ENCODE results near the gene PLPP4. TPM values are rescaled to one million over a fixed set of nuclear protein-coding genes. Genes with fewer than 3 reads are reported as not detected.

Gene PLPP4
- total RNA-seq, 1 donor from 2014 or later: 7.4 TPM

DNA sequence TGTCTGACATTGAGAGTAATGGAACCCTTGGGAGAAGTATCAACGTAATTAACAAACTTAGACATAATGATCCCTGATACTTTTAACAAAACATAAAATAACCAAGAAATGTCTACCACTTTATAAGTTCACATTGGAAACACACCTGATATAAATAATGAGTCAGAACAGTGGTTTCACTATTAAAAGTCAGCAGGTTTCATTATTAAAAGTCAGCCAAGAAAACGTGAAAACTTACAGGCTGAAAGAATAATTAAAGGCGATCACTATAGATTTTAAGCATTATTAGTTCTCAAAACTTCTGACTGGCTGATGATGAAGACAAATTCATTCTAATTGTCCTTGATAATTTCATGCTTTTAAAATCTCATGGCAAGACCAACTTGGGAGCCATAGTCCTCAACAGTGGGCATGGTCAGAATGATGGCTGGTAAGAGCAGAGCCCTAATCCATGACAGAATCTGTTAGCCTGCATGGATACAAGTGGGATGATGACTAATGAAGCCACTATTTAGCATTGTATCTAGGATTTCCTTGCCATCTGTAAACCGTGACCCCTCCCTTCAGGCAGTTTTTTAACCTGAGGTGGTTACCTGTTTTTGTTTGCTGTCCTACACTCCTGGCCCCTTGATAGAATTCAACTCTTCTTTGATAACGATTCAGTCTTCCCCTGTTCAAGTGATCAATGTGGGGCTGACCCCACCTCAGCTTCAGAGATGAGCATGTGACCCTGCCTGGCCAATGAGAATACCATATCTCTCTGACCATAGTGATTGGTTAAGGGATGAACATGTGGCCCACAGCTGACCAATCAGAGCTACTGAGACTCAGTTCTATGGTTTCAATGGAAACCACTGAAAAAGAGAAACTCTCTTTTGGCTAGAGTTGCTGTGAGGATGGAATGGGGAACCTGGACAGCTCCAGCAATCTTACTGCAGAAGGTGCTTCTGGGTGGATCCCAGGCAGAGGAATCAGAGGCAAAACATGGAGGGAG lies 151.0 kb downstream of the PLPP4 start:
- H3K27ac Mint-ChIP-seq: no peak overlapping the region
- H3K36me3 Mint-ChIP-seq: no peaks in the 10 kb centered on the region
- no peak for DNase-seq (ENCODE audit: low spot score in 2 of 2, unreplicated experiment in 2 of 2)
- no peaks in the 10 kb centered on the region for H3K4me1 Mint-ChIP-seq
- H3K4me3 Mint-ChIP-seq: no peak overlapping the region
- peaks cover 33% of the 10 kb centered on the region for H3K27me3 Mint-ChIP-seq (ENCODE audit: low read depth)
- TF ChIP-seq, protein P1, sequence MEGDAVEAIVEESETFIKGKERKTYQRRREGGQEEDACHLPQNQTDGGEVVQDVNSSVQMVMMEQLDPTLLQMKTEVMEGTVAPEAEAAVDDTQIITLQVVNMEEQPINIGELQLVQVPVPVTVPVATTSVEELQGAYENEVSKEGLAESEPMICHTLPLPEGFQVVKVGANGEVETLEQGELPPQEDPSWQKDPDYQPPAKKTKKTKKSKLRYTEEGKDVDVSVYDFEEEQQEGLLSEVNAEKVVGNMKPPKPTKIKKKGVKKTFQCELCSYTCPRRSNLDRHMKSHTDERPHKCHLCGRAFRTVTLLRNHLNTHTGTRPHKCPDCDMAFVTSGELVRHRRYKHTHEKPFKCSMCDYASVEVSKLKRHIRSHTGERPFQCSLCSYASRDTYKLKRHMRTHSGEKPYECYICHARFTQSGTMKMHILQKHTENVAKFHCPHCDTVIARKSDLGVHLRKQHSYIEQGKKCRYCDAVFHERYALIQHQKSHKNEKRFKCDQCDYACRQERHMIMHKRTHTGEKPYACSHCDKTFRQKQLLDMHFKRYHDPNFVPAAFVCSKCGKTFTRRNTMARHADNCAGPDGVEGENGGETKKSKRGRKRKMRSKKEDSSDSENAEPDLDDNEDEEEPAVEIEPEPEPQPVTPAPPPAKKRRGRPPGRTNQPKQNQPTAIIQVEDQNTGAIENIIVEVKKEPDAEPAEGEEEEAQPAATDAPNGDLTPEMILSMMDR (IDR thresholded peaks at IDR 0.05; ENCODE audit: unreplicated experiment): no peak
- peaks cover 3% of the 10 kb centered on the region for H3K9me3 Mint-ChIP-seq

DNA sequence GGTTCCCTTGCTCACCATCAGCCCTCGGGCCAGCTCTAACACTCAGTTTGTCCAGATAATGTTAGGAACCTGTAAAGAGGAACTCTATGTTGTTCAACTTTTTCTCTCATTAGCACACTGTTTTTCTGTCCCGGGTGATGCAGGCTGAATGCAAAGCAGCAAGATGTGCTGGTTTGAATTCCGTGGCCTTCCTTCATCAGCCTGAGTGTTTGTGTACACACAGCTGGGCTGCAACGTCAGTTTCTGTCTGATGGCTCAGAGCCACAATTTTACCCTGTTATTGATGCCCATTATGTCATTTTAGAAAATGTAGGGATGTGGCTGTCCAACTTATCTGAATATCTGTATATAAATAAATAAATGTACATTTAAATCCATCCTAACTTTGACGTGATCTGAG lies 152.0 kb downstream of the PLPP4 start:
- Mint-ChIP-seq H3K36me3 (no peaks in the 10 kb centered on the region), H3K27ac (no peak overlapping the region), H3K4me1 (no peaks in the 10 kb centered on the region), H3K27me3 (ENCODE audit: low read depth) (peaks cover 39% of the 10 kb centered on the region), H3K9me3 (no peaks in the 10 kb centered on the region), H3K4me3 (no peak overlapping the region)
- TF ChIP-seq, protein P1 (IDR thresholded peaks at IDR 0.05; ENCODE audit: unreplicated experiment): no peak
- no peak for DNase-seq (ENCODE audit: low spot score in 2 of 2, unreplicated experiment in 2 of 2)

DNA sequence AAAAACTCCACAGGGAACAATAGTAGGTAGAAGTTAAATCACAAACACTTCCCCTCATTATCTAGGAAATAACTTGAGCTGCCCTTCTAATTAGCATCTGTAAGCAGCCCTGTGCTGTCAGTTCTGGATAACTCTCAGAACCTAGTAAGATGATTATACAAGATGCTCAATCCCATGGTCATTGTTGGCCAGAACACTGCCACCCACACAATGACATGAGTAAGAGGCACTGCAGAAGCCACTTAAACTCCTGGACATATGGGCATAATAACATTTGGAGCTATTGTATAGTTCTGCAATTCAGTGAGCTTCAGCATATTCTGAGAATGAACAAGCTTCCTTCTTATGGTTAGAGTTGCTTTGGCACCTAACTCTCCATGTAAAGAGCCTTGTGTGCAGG lies 153.8 kb downstream of the PLPP4 start:
- no peak overlapping the region for H3K4me3 Mint-ChIP-seq
- H3K9me3 Mint-ChIP-seq: peaks cover 5% of the 10 kb centered on the region
- H3K4me1 Mint-ChIP-seq: no peaks in the 10 kb centered on the region
- H3K27me3 Mint-ChIP-seq (ENCODE audit: low read depth): peaks cover 44% of the 10 kb centered on the region
- TF ChIP-seq, protein P1 (IDR thresholded peaks at IDR 0.05; ENCODE audit: unreplicated experiment): no peak
- no peak for DNase-seq (ENCODE audit: low spot score in 2 of 2, unreplicated experiment in 2 of 2)
- no peak overlapping the region for H3K27ac Mint-ChIP-seq
- no peaks in the 10 kb centered on the region for H3K36me3 Mint-ChIP-seq

DNA sequence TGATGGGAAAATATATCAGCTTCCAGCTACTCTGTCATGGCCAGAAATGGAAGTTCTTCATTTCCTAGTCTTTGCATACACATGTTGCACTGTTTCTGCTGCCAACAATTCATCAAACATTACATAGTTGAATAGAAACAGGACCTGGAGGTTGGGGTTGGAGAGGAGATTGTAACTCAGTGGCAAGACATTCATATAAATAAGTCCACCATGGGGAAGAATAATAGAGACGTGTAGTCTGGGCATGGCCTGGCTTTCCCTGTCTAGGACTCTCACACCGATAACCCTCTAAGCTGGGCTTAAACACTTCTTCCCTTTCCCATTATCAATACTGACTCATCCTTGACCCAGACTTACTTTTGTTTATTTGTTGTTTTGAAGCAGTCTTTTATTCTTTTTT lies 155.7 kb downstream of the PLPP4 start:
- TF ChIP-seq, protein P1 (IDR thresholded peaks at IDR 0.05; ENCODE audit: unreplicated experiment): no peak
- peaks cover 41% of the 10 kb centered on the region for H3K27me3 Mint-ChIP-seq (ENCODE audit: low read depth)
- H3K9me3 Mint-ChIP-seq: peaks cover 16% of the 10 kb centered on the region
- no peaks in the 10 kb centered on the region for H3K4me1 Mint-ChIP-seq
- DNase-seq (ENCODE audit: low spot score in 2 of 2, unreplicated experiment in 2 of 2): no peak
- H3K36me3 Mint-ChIP-seq: no peaks in the 10 kb centered on the region
- H3K27ac Mint-ChIP-seq: no peak overlapping the region
- H3K4me3 Mint-ChIP-seq: no peak overlapping the region

DNA sequence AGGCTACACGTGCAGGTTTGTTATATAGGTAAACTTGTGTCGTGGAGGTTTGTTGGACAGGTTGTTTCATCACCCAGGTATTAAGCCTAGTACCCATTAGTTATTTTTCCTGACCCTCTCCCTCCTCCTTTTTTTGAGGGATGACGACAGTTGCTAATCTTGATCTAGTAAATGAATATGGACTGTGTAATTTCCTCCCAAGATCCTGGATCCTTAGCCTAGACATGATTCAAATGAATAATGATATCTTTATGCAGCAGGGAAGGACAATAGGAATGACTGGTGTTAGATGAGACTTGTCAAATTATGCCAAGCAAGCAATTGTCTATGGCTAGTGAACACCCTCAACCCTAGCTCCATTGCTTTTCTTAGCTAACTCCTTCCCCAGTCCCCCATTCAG lies 156.2 kb downstream of the PLPP4 start:
- no peak for DNase-seq (ENCODE audit: low spot score in 2 of 2, unreplicated experiment in 2 of 2)
- TF ChIP-seq, protein P1 (IDR thresholded peaks at IDR 0.05; ENCODE audit: unreplicated experiment): no peak
- Mint-ChIP-seq H3K36me3 (no peaks in the 10 kb centered on the region), H3K27me3 (ENCODE audit: low read depth) (peaks cover 41% of the 10 kb centered on the region), H3K4me1 (no peaks in the 10 kb centered on the region), H3K27ac (no peak overlapping the region), H3K4me3 (no peak overlapping the region), H3K9me3 (peaks cover 18% of the 10 kb centered on the region)

Measured in mesothelial cell of epicardium (in vitro differentiated cells).